ENCODE data around the gene ABCC4. TPM values are rescaled to one million over a fixed set of nuclear protein-coding genes. Genes with fewer than 3 reads are reported as not detected.

ABCC4 gene
- total RNA-seq, 1 experiment from 2014 or later: 26.3 TPM

DNA sequence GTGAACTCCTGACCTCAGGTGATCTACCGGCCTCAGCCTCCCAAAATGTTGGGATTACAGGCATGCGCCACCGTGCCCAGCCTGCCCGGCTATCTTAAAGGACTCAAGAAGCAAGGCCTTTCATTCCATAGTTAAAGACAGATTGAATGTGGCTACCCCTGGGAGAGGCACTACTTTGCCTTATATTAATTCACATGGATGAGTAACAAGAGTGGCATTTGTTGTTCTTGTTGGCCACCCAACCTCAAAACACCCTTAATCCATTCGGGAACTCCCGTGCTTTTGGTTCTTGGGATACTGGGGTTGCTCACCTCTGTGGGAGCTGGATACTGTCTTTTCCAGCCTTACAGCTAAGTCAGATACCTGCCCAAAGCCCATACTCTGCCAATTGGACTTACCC lies 34.4 kb upstream of the ABCC4 start:
- CTCF ChIA-PET: interaction anchor here (1.5 kb wide), 1 partner anchor 39 kb away, joined by 4 read pairs; no protein-coding TSS in a partner anchor
- BruUV-seq (replicated peaks): no TSS peak

DNA sequence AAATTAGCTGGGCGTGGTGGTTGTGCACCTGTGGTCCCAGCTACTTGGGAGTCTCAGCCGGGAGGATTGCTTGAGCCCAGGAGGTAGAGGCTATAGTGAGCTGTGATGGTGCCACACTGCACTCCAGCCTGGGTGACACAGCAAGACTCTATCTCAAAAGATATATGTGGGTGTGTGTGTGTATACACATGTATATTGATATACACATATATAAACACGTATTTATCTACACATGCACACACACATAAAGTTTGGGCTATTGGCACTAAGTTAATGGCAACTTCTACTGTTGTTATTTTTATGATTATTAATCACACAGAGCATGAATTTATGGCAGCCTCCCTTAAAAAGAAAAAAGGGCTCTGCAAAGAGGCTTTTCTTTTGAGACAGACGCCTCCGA lies 27.1 kb upstream of the ABCC4 start:
- ATAC-seq: no peak
- TF ChIP-seq ZNF274 (IDR thresholded peaks at IDR 0.05; ENCODE audit: low read depth, low read length) (no peak), SIN3A (IDR thresholded peaks at IDR 0.05; ENCODE audit: low read depth) (no peak), JUND (IDR thresholded peaks at IDR 0.05) (no peak), EZH2 (IDR thresholded peaks at IDR 0.05) (no peak), EGR1 (IDR thresholded peaks at IDR 0.05; ENCODE audit: low read depth) (no peak), ZFX (IDR thresholded peaks at IDR 0.05) (no peak), SP1 (IDR thresholded peaks at IDR 0.05; ENCODE audit: low read depth) (no peak), EZH2phosphoT487 (IDR thresholded peaks at IDR 0.05; ENCODE audit: borderline replicate concordance) (no peak)
- TF ChIP-seq, protein P1, sequence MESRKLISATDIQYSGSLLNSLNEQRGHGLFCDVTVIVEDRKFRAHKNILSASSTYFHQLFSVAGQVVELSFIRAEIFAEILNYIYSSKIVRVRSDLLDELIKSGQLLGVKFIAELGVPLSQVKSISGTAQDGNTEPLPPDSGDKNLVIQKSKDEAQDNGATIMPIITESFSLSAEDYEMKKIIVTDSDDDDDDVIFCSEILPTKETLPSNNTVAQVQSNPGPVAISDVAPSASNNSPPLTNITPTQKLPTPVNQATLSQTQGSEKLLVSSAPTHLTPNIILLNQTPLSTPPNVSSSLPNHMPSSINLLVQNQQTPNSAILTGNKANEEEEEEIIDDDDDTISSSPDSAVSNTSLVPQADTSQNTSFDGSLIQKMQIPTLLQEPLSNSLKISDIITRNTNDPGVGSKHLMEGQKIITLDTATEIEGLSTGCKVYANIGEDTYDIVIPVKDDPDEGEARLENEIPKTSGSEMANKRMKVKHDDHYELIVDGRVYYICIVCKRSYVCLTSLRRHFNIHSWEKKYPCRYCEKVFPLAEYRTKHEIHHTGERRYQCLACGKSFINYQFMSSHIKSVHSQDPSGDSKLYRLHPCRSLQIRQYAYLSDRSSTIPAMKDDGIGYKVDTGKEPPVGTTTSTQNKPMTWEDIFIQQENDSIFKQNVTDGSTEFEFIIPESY (IDR thresholded peaks at IDR 0.05; ENCODE audit: extremely low read depth, insufficient replicate concordance, low read length): no peak
- TF ChIP-seq, protein P2, sequence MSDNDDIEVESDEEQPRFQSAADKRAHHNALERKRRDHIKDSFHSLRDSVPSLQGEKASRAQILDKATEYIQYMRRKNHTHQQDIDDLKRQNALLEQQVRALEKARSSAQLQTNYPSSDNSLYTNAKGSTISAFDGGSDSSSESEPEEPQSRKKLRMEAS (IDR thresholded peaks at IDR 0.05): no peak

More for the DNA sequence above, 34.4 kb upstream of the ABCC4 start:
- H3K9ac ChIP-seq (ENCODE audit: low read length): no peak overlapping the region
- DNase-seq (ENCODE audit: low read depth, low spot score) (peak; percentile 8), ATAC-seq (peak; percentile 71)
- peak overlapping the region; percentile 61 for H3K4me2 ChIP-seq (ENCODE audit: low read length)
- no peak for TF ChIP-seq EZH2 (IDR thresholded peaks at IDR 0.05)
- no peak for TF ChIP-seq SP1 (IDR thresholded peaks at IDR 0.05; ENCODE audit: low read depth)
- no peak for TF ChIP-seq FOSL1 (IDR thresholded peaks at IDR 0.05; ENCODE audit: low read depth)
- no peak for TF ChIP-seq CEBPB (IDR thresholded peaks at IDR 0.05; ENCODE audit: low read depth)
- no peak for TF ChIP-seq EGR1 (IDR thresholded peaks at IDR 0.05; ENCODE audit: low read depth)
- no peak for TF ChIP-seq POLR2A (IDR thresholded peaks at IDR 0.05; ENCODE audit: borderline replicate concordance, extremely low read depth, insufficient read depth, insufficient read length)
- TF ChIP-seq ZNF274 (IDR thresholded peaks at IDR 0.05; ENCODE audit: low read depth, low read length): no peak
- TF ChIP-seq, protein P1 (IDR thresholded peaks at IDR 0.05; ENCODE audit: extremely low read depth, insufficient replicate concordance, low read length): no peak
- no peak for TF ChIP-seq JUND (IDR thresholded peaks at IDR 0.05)
- no peak for TF ChIP-seq CBX3 (IDR thresholded peaks at IDR 0.05; ENCODE audit: low read depth)
- TF ChIP-seq YY1 (IDR thresholded peaks at IDR 0.05; ENCODE audit: extremely low read depth, insufficient replicate concordance, low read depth, low read length): no peak
- 0 out of 4 replicates have a peak overlapping the region, but pooled peaks of 1 of the 2 experiments have one; percentile 13 for H3K4me3 ChIP-seq (replicated peaks in 1 of 2; ENCODE audit: low read depth in 1 of 2, low read length in 2 of 2)
- H3K36me3 ChIP-seq (ENCODE audit: control insufficient read depth in 1 of 2, insufficient read depth in 2 of 2, low read length in 2 of 2): no peaks in the 10 kb centered on the region
- intact Hi-C loops (cut with micrococcal nuclease): no loop called here
- RAD21 ChIA-PET (ENCODE audit: low non-redundant PET in 1 of 2, low total read pairs in 2 of 2, uncharacterized antibody in 2 of 2, unreplicated experiment in 2 of 2): no interaction called here
- H3K79me2 ChIP-seq (ENCODE audit: insufficient read depth, low read length): no peaks in the 10 kb centered on the region
- H3K27me3 ChIP-seq (ENCODE audit: insufficient read depth, low read length): no peaks in the 10 kb centered on the region
- H3K9me2 ChIP-seq (ENCODE audit: insufficient read depth): no peaks in the 10 kb centered on the region
- POLR2A ChIA-PET: no interaction called here
- no peaks in the 10 kb centered on the region for H3K9me3 ChIP-seq (ENCODE audit: control insufficient read depth in 1 of 2, insufficient read depth in 1 of 2, low read depth in 1 of 2, low read length in 2 of 2)
- H2AFZ ChIP-seq (ENCODE audit: low read depth, low read length, poor library complexity, severe bottlenecking): peak overlapping the region; percentile 68
- no peaks in the 10 kb centered on the region for H4K20me1 ChIP-seq (ENCODE audit: insufficient read depth)
- peaks cover 11 to 28% of the 10 kb centered on the region in 2 experiments for H3K4me1 ChIP-seq (ENCODE audit: control insufficient read depth in 1 of 2, insufficient read depth in 2 of 2, low read length in 2 of 2)
- H3K27ac ChIP-seq (ENCODE audit: low read depth, low read length): no peak overlapping the region

More for the DNA sequence above, 27.1 kb upstream of the ABCC4 start:
- Histone ChIP-seq H3K27me3 (ENCODE audit: insufficient read depth, low read length) (no peaks in the 10 kb centered on the region), H3K79me2 (ENCODE audit: insufficient read depth, low read length) (no peaks in the 10 kb centered on the region), H4K20me1 (ENCODE audit: insufficient read depth) (no peaks in the 10 kb centered on the region), H3K27ac (ENCODE audit: low read depth, low read length) (no peak overlapping the region), H3K4me2 (ENCODE audit: low read length) (no peak overlapping the region), H3K9ac (ENCODE audit: low read length) (no peak overlapping the region), H3K4me1 (ENCODE audit: control insufficient read depth in 1 of 2, insufficient read depth in 2 of 2, low read length in 2 of 2) (no peaks in the 10 kb centered on the region), H3K9me3 (ENCODE audit: control insufficient read depth in 1 of 2, insufficient read depth in 1 of 2, low read depth in 1 of 2, low read length in 2 of 2) (no peaks in the 10 kb centered on the region), H3K9me2 (ENCODE audit: insufficient read depth) (no peaks in the 10 kb centered on the region), H2AFZ (ENCODE audit: low read depth, low read length, poor library complexity, severe bottlenecking) (no peak overlapping the region), H3K4me3 (replicated peaks in 1 of 2; ENCODE audit: low read depth in 1 of 2, low read length in 2 of 2) (no peak overlapping the region), H3K36me3 (ENCODE audit: control insufficient read depth in 1 of 2, insufficient read depth in 2 of 2, low read length in 2 of 2) (no peaks in the 10 kb centered on the region)
- ChIA-PET POLR2A (no interaction called here), CTCF (no interaction called here), RAD21 (ENCODE audit: low non-redundant PET in 1 of 2, low total read pairs in 2 of 2, uncharacterized antibody in 2 of 2, unreplicated experiment in 2 of 2) (no interaction called here)
- intact Hi-C loops (cut with micrococcal nuclease): no loop called here
- BruUV-seq (replicated peaks): no TSS peak
- no peak for DNase-seq (ENCODE audit: low read depth, low spot score)
